ENCODE data around the gene SSR4.

DNA sequence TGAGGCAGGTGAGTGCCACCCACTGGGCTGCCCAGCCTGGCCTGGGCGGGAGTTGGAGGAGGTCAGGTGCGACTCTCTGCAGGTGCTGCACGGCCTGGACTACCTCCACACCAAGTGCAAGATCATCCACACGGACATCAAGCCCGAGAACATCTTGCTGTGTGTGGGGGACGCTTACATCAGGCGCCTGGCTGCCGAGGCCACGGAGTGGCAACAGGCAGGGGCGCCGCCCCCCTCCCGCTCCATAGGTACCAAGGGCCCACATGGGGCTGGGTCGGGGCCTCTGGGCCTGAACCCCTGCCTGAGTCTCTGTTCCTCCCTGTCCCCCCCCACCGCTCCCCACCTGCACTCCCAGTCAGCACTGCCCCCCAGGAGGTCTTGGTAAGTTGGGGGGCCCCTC lies 11.6 kb upstream of the SSR4 start:
- TF ChIP-seq CTCF (conservative IDR thresholded peaks at IDR 0.05) (no peak), ZFX (IDR thresholded peaks at IDR 0.05) (no peak)

Measured in C4-2B (cell line).